GM12874 (cell line): ENCODE data around the gene C1orf105.

ENCODE experiments used
- CTCF ChIP-seq: IDR thresholded peaks from 2 replicates; pipeline ENCODE4 v1.5.1; 2011; ENCODE audit warnings: low read depth, mild to moderate bottlenecking, control low read depth, low read length, moderate library complexity; ENCODE audit not compliant: insufficient read depth

C1orf105 gene

DNA sequence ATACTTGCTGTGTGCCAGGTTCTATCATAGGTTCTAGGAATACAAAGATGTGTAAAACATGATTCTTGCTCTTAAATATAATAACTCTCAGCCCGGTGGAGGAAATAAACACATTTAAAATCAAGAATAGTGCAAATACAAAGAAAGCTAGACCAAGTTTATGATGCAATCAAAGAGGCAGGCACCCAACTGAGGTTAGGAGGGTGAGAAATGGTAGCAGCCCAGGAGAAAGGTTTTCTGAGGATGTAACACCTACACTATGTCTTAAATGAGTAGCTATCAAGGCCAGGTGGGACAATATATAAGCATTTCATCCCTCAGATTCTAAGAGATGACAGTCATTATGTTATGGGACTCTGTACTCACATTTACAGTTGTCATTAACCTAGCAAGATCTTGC lies 33.1 kb downstream of the C1orf105 start:
- TF ChIP-seq CTCF = no peak

GRCh38 chr1:172455451-172455850 lies 35.0 kb downstream of the C1orf105 start:
- no peak for TF ChIP-seq CTCF

GRCh38 chr1:172456344-172456769 lies 35.9 kb downstream of the C1orf105 start:
- no peak for TF ChIP-seq CTCF

GRCh38 chr1:172457479-172458130 lies 37.1 kb downstream of the C1orf105 start:
- no peak for TF ChIP-seq CTCF

DNA sequence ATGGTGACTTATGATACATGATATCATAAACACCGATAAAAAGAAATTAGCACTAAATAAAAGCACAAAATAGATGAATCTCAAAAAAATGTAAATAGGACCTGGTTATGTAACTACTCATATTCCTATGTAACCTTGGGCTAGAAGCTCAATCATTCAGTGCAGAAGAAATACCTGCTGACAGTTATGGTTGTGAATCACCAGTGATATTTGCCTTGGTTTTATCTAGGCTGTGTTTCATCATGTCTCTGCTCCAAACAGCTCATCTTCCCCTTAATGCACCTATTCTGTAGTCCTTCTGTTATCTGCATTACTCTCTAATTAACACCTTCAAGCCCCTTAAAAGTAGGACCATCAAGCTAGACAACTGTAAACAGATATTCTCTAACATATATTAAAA lies 39.7 kb downstream of the C1orf105 start:
- no peak for TF ChIP-seq CTCF

GRCh38 chr1:172460887-172461315 lies 40.4 kb downstream of the C1orf105 start:
- no peak for TF ChIP-seq CTCF

GRCh38 chr1:172465617-172466016 lies 45.1 kb downstream of the C1orf105 start:
- no peak for TF ChIP-seq CTCF
